ENCODE data around the gene ARL6IP5.
A peak's percentile ranks its signal among the peaks of the same experiment; 100 is the strongest.

ARL6IP5 gene

DNA sequence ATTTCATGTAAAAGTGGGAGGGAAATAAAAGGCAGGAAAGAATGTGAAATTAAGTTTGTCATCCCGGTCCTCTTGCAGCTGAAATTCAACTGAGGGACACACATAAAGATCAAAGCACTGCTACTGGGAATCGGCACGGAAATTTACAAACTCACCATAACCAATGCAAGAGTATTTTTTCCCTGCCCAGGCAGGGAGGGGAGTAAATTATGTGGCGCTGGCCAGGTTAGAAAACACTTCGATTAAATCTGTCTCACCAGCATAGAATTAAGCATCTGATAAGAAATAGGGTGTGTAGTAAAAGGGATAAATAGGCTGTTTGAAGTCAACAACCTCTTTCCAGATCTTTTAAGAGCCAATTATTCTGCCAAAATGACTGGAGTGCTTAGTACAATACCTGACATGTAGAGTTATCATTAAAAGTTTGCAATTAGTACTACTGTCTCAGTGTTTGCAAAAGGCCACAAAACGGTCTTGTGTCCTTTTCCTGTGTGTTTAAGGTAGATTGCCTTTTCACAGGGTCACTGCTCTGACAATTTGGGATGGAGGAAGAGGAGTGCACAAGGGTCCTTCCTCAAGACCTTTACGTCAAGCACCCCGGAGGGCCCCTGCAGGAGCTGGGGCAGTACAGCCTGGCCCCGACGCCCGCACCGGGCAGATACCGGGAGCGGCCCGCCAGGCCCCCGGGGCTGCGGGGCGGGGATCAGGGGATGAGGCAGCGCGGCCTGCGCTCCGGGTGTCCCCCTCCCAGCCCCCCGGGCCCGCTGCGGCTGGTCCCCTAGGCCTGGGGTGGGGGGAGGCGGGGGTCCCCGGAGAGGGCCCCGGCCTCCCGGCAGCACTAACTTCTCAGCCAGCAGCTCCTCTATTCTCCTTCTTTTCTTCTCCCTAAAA, 5.2 kb upstream of the ARL6IP5 start:
- H3K4me1 ChIP-seq (ENCODE audit: insufficient read depth, low read length, poor library complexity, severe bottlenecking) = peaks cover 61% of the 10 kb centered on the region

DNA sequence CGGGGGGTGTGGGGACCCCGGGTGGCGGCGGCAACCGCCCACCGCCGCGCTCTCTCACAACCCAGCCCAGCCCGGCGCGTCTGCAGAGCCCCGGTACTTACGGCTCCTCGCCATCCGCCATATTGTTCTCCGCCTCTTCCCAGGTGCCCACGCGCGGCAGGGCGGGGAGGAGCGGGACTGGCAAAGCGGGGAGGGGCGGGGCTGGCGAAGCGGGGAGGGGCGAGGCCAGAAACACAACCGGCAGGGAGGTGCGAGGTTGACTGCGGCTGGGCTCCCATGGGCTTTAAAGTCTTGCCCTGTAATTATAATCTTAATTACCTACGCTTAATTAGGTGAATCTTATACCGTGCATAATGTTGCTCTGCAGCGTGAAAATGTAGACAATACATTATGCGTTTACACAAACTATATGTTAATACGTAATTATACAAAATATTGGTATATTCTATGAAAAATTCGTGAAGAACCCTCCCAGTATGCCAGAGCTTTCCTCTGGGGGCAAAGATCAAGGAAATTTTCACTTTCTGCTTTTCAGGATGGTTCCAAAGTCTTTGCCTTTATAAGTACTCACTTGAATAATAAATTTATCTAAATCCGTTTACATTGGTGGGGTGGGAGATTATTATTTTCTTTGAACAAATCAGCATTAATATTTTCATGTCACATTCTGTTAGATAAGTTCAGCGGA, 4.4 kb upstream of the ARL6IP5 start, which contains the start of gene UBA3:
Gene UBA3 (minus strand): TSS at position 133 of the 688 bp plus-strand sequence. CDS start 12 bp downstream, at position 121.
- Histone ChIP-seq H3K27me3 (ENCODE audit: insufficient read depth, low read length, poor library complexity, severe bottlenecking) (no peaks in the 10 kb centered on the region), H3K79me2 (ENCODE audit: insufficient read depth, low read length) (peaks cover 59% of the 10 kb centered on the region), H3K9me3 (ENCODE audit: insufficient read depth, low read depth, low read length) (no peaks in the 10 kb centered on the region), H3K9me2 (replicated peaks; ENCODE audit: low read depth, low read length) (no peaks in the 10 kb centered on the region), H3K9ac (ENCODE audit: low read depth, low read length, poor library complexity, severe bottlenecking) (peak within 1 kb of the TSS; percentile 96), H4K20me1 (ENCODE audit: insufficient read depth, low read length, poor library complexity, severe bottlenecking) (peaks cover 25% of the 10 kb centered on the region), H3K4me2 (ENCODE audit: low read depth, low read length, poor library complexity, severe bottlenecking) (peak within 1 kb of the TSS; percentile 83), H3K4me3 (ENCODE audit: low read length, poor library complexity, severe bottlenecking) (peak within 1 kb of the TSS; percentile 90), H3F3A (ENCODE audit: low read depth) (peaks cover 9% of the 10 kb centered on the region; the same call in 1 of the 2 replicates), H3K4me1 (ENCODE audit: insufficient read depth, low read length, poor library complexity, severe bottlenecking) (peaks cover 62% of the 10 kb centered on the region), H3K36me3 (ENCODE audit: insufficient read depth, low read length) (no peaks in the 10 kb centered on the region), H2AFZ (ENCODE audit: low read length) (no peak within 1 kb of the TSS)
- TF ChIP-seq EZH2phosphoT487 (IDR thresholded peaks at IDR 0.05; ENCODE audit: borderline replicate concordance) = no peak
- TF ChIP-seq, protein P1, sequence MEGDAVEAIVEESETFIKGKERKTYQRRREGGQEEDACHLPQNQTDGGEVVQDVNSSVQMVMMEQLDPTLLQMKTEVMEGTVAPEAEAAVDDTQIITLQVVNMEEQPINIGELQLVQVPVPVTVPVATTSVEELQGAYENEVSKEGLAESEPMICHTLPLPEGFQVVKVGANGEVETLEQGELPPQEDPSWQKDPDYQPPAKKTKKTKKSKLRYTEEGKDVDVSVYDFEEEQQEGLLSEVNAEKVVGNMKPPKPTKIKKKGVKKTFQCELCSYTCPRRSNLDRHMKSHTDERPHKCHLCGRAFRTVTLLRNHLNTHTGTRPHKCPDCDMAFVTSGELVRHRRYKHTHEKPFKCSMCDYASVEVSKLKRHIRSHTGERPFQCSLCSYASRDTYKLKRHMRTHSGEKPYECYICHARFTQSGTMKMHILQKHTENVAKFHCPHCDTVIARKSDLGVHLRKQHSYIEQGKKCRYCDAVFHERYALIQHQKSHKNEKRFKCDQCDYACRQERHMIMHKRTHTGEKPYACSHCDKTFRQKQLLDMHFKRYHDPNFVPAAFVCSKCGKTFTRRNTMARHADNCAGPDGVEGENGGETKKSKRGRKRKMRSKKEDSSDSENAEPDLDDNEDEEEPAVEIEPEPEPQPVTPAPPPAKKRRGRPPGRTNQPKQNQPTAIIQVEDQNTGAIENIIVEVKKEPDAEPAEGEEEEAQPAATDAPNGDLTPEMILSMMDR (conservative IDR thresholded peaks at IDR 0.05; ENCODE audit: low read length) = no peak

More for the DNA sequence above, 5.2 kb upstream of the ARL6IP5 start:
- Histone ChIP-seq H3K27me3 (ENCODE audit: insufficient read depth, low read length, poor library complexity, severe bottlenecking) (no peaks in the 10 kb centered on the region), H3F3A (ENCODE audit: low read depth) (peaks cover 9% of the 10 kb centered on the region; the same call in 1 of the 2 replicates), H3K79me2 (ENCODE audit: insufficient read depth, low read length) (peaks cover 58% of the 10 kb centered on the region), H4K20me1 (ENCODE audit: insufficient read depth, low read length, poor library complexity, severe bottlenecking) (peaks cover 25% of the 10 kb centered on the region), H3K4me3 (ENCODE audit: low read length, poor library complexity, severe bottlenecking) (peak overlapping the region; percentile 90), H3K9ac (ENCODE audit: low read depth, low read length, poor library complexity, severe bottlenecking) (peak overlapping the region; percentile 96), H3K4me2 (ENCODE audit: low read depth, low read length, poor library complexity, severe bottlenecking) (peak overlapping the region; percentile 83), H3K36me3 (ENCODE audit: insufficient read depth, low read length) (no peaks in the 10 kb centered on the region), H2AFZ (ENCODE audit: low read length) (no peak overlapping the region), H3K9me3 (ENCODE audit: insufficient read depth, low read depth, low read length) (no peaks in the 10 kb centered on the region), H3K9me2 (replicated peaks; ENCODE audit: low read depth, low read length) (no peaks in the 10 kb centered on the region)
- TF ChIP-seq EZH2phosphoT487 (IDR thresholded peaks at IDR 0.05; ENCODE audit: borderline replicate concordance) = no peak
- TF ChIP-seq, protein P1 (conservative IDR thresholded peaks at IDR 0.05; ENCODE audit: low read length) = no peak

DNA sequence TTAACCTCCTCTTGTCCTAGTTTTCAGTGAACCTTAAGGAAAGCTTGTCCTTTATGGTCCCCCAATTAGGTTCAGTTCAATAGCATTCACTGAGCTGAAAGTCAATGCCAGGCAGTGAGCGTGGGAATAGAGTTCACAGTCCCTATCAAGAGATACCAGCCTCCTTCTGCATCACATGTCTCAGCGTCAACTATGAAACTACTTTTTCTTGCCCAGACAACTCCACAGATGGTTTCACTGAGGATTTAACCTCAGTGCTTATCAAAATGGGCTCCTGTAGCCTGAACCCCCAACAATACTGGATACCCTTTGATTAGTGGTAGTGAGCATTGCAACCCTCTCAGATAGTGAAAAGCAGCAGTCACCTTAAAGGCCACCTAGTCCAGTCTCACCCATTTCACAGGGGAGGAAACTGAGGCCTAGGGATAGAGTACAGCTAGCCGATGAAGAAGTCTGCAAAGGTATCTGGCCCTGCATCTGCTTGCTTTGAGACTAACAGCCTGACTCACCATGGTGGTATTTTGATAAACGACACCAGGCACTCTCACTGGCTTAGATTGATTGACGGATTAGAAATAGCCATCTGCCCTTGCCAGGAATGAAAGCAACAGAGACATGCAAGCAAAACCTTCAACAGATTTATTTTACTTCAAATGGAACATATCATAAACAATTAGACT, 3.0 kb upstream of the ARL6IP5 start:
- Histone ChIP-seq H3K9ac (ENCODE audit: low read depth, low read length, poor library complexity, severe bottlenecking) (peak overlapping the region; percentile 97), H4K20me1 (ENCODE audit: insufficient read depth, low read length, poor library complexity, severe bottlenecking) (peaks cover 25% of the 10 kb centered on the region), H2AFZ (ENCODE audit: low read length) (no peak overlapping the region), H3F3A (ENCODE audit: low read depth) (peaks cover 9% of the 10 kb centered on the region; the same call in 1 of the 2 replicates), H3K79me2 (ENCODE audit: insufficient read depth, low read length) (peaks cover 60% of the 10 kb centered on the region), H3K4me2 (ENCODE audit: low read depth, low read length, poor library complexity, severe bottlenecking) (peak overlapping the region; percentile 88), H3K27me3 (ENCODE audit: insufficient read depth, low read length, poor library complexity, severe bottlenecking) (no peaks in the 10 kb centered on the region), H3K36me3 (ENCODE audit: insufficient read depth, low read length) (no peaks in the 10 kb centered on the region), H3K9me3 (ENCODE audit: insufficient read depth, low read depth, low read length) (no peaks in the 10 kb centered on the region), H3K9me2 (replicated peaks; ENCODE audit: low read depth, low read length) (no peaks in the 10 kb centered on the region), H3K4me1 (ENCODE audit: insufficient read depth, low read length, poor library complexity, severe bottlenecking) (peaks cover 66% of the 10 kb centered on the region), H3K4me3 (ENCODE audit: low read length, poor library complexity, severe bottlenecking) (peak overlapping the region; percentile 98)
- TF ChIP-seq EZH2phosphoT487 (IDR thresholded peaks at IDR 0.05; ENCODE audit: borderline replicate concordance) = no peak
- TF ChIP-seq, protein P1 (conservative IDR thresholded peaks at IDR 0.05; ENCODE audit: low read length) = no peak

All from Loucy (cell line).